Fibroblast of skin of right biceps (primary cell): Measurements from ENCODE around the gene PIRT.
A peak's percentile ranks its signal among the peaks of the same experiment; 100 is the strongest.
"Not testable (repeated sequence)": the region's sequence is repeated elsewhere in the genome, so short reads cannot be mapped to it uniquely, and the experiment has no call there.

ENCODE experiments used
- DNase-seq: peaks from one replicate; pipeline ENCODE4 v3.0.0-alpha.2; 2013

Gene PIRT

DNA sequence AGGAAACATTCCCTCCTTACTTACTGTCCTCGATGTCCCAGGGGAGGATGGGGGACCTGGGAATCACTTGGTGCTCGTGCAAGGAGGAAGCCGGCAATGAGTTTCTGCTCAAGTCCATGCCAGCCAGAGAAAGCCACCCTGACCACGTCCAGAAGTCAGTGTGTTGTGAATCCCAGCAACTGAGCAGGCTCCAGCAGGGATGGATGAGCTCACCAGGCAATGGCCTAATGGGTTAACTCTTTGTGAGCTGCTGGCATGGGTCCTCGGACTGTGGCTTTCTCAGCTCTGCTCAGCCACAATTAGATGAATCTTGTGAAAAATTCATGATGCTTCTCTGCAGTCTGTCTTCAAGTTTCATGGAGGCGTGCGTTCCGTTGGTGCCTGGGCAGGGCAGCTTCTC, at the start of gene PIRT:
TSS of gene PIRT (minus strand) at position 167 of the 400 bp plus-strand sequence. CDS start 12,442 bp downstream, outside the sequence.
- DNase-seq: no peak

DNA sequence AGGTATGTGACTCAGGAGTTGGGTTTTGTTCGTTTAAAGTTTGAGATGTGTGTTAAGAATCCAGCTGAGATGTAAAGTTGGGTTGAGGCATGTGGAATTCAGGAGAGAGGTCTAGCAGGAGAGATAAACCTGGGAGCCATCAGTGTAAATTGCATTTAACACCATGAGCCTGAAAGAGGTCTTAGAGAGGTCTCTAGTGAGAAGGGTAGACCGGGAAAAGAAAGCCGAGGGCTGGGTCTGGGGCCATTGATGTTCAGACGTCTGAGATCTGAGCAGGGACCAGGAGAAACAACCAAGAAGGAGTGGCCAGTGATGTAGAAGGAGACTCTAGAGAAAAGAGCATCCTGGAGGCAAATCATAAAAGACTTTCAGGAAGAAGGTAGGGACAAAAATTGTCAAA, 44.1 kb upstream of the PIRT start:
- no peak for DNase-seq

DNA sequence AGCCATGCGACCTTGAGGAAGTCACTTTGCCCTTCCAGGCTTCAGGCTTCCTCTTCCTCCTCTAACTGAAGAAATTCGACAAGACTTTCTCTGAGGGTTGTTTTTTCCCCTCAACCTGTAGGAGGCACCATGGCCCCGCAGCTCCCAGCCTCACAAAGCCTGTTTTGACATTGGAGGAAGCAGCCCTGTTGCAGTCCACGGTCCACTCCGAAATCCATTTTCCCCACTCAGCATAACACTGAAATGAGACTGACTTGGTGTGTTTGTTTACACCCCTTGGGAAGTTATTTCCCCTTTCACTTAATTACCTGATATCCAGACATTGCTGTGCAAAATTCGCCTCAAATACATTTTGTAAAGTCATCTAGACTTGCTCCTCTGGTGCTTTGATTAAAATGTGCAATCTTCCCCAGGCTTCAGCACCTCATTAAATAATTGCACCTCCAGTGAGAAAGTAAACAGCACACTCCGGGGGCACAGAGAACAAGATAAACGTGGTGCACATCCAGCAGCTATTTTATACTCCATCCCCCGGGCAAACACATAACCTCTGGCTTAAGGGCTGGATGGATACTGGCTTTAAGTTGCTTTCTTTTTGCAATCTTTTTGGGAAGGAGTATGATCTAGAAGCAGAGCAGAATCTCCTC, 41.4 kb upstream of the PIRT start:
- no peak for DNase-seq

DNA sequence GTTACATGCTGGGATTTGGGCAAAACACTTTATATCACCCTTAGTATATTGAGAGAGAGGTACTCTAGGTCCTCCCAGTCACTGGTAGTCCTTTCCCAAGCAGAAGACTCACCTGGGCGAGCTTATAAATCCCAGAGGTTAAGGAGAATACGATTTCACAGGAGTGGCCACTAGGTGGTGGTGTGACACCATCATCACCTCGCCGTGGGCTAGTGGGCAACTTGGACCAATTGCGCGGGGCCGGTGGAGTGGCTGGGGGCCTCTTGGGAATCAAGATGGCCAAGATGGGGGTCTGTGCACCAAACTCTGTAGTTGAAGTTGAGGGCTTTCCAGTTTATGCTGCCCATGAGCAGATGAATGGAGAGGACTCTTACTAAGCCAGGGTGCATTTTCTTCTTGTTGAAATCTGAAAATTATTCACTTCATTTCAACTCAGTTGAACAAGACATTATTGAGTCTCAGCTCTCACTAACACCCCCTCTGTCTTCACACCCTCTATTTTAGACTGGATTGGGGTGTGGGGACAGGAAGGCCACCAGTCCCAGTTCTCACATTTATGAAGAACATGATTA, 38.2 kb upstream of the PIRT start:
- peak; percentile 19 for DNase-seq

DNA sequence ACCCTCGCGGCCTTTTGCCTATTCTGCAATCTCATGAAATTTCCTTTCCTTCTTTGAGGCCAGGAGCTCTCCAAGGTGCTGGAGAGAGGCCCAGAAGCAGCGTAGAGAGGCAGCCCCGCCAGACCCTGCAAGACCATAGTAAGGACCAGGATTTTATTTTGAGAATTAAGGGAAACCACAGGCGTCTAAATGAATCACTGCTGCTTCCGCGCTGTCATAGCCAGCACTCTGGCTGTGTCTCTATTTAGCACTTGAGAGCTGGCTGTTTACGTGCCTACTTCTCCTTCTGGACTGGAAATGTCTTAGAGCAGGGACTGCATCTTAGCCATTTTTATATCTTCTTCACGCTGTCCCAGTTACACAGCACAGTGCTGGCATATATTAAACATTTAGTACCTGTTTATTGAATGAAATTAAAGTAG, 37.6 kb upstream of the PIRT start:
- DNase-seq: peak; percentile 22

DNA sequence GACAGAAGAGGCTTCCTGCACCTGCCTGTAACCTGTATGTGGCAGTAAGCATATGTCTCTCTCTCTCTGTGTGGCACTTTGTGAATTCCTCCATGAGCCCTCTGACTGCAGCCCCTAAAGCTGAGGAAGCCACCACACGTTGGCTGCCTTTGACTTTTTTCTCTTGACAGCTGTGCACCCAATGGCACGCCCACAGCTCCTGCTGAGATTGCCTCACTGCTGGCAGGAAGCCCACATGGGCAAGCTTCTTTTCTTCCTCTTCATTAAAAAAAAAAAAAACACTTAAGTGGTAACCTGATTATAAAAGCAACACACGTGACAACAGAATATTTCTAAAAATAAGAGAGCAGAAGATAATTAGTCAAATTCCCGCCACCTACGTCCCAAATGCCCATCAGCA, 34.0 kb upstream of the PIRT start:
- DNase-seq: no peak

DNA sequence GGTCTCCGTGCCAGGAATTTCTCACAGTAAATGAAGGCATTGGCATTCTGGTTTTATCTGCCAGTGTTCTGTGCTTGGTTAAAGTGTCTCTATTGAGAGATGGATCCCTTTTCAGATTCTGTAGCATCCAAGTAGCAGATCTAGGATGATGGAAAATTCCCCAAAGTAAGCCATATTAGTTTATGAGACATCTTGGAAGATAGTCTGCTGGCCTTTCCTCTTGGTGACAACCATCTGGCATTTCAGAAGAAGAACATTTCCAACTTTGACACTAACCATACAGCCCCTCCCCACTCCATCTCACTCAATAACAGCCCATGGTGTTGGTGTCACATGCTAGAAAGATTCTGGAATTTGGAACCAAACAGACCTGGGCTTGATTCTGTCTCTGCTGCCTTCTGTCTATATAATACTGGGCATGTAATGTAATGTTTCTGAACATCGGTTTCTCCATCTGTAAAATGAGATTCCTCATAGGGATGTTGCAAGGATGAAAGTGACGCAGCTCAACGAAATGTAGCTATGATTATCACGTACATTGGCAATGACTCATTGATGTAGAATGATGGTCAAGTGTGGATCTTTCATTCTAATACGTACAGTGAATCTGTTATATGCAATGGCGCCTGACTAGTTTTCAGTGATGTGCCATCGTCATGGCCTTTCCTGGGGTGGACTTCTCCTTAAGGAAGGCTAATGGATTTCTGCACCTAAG, 32.6 kb upstream of the PIRT start:
- no peak for DNase-seq

DNA sequence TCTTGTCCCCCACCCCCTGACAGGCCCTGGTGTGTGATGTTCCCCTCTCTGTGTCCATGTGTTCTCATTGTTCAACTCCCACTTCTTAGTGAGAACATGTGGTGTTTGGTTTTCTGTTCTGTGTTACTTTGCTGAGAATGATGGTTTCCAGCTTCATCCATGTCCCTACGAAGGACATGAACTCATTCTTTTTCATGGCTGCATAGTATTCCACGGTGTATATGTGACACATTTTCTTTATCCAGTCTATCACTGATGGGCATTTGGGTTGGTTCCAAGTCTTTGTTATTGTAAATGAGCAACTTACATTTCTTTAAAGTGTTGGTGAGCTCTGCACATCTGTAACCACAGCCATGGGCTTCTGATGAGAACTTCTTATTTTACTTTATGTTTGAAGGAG, 30.9 kb upstream of the PIRT start:
- DNase-seq: not testable (repeated sequence)

DNA sequence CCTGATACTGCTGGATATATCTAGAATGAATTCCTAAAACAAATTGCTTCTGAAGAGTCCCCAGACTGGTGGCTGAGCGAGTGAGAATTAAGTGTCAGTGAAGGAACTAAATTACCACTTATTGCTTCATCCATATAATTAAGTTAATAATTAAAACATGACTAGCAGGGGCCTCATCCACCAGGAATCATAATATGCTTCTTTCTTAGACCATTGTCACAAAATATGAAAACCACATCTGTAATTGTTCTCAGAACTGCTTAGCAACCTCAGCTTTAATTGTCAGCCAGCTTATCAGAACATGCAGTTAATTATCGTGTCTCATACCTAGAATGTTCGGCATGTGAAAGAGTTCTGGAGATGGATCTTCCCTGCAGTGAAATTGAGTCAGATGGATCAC, 21.2 kb upstream of the PIRT start:
- DNase-seq: no peak

DNA sequence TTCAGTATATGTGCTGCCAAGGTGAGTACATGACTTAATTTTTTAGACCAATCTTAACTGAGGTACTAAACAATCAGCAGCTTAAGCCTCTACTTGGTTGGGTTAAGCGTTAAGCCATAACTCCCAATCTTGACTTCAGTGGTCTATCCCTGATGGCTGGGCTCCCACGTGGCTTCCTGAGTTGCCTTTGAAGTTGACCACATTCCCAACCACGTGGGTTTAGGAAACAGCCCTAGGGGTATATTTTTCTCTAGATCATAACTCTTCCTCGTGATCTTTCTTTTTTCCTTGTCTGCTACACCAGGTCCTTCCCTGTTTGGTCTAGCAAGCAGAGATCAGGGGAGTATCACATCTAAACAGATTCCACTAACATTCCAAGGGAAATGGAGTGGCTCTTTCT, 20.1 kb upstream of the PIRT start:
- DNase-seq: no peak

DNA sequence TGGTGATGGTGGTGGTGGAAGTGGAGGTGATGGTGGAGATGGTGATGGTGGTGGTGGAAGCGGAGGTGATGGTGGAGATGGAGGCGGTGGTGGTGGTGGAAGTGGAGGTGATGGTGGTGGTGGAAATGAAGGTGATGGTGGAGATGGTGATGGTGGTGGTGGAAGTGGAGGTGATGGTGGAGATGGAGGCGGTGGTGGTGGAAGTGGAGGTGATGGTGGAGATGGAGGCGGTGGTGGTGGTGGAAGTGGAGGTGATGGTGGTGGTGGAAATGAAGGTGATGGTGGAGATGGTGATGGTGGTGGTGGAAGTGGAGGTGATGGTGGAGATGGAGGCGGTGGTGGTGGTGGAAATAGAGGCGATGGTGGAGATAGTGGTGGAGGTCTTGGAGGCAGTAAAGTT, 8.7 kb upstream of the PIRT start:
- not testable (repeated sequence) for DNase-seq

DNA sequence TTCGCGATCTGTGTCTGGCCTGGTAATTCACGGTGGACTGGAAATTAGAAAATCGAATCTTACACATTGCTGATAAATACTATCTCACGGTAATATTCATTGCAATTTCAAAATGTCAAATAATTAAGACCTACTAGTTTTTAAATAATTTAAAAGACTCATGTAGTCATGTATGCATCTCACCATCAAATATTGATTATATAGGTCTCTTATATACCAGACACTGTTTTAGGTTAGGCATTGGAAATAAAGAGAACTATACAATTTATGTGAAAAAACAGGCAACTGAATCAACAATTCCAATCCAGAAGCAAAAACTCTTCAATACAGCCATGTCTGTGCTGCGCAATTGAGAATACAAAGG, 7.5 kb upstream of the PIRT start:
- no peak for DNase-seq

DNA sequence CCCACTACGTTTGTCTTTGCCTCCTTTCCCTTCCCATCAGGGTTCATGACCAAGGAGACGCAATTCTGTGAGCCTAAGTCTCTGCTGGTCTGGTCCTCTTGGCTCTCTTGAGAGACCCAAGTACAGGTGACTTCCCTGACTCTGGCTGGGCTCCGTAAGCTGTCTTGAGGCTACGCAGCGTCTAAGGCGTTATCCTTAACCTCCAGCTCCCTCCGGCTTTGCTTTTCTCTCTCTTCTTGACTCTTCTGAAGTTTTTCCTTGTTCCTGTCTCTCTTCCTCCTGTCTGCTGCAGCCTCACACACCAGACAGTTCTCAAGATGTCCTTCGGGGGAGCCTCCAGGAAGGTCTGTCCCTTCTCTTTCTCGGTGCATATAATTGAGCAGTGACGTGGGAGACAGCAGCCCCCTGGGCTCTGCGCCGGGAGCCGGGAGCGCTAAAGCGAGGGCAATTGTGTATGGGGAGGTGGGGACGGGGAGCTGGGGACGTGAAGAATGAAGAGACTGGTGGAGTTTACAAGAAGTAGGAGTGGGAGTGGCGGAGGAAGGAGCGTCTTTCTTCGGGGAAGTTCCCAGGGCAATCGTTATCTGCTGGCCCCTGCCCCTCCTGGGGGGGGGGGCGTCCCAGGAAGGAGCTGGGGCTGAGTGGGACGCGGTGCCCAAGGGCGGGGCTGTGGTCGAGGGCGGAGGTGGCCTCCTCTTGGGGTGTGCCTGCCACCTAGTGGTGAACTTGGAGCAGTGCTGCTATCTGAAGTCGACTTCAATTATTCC, 6.9 kb upstream of the PIRT start:
- DNase-seq: peak; percentile 56

DNA sequence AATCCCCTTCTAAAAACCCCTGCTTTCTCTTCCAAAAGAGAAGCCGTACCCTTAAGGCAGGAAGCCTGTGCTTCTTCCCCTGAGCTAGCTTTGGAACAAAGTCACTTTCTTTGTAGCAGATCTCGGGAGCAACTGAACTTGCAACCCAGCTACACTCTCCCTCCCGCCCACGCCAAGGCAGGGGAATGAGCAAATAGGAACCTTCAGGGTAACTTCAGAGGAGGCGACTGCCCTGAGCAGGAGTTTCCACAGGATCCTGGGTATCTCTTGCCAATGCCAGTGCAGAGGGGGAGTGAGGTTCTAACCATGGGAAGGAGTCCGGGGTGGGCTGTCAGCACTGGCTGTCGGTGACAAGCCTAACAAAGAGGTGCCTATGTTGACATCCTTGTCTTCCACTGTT, 5.9 kb upstream of the PIRT start:
- DNase-seq: no peak

DNA sequence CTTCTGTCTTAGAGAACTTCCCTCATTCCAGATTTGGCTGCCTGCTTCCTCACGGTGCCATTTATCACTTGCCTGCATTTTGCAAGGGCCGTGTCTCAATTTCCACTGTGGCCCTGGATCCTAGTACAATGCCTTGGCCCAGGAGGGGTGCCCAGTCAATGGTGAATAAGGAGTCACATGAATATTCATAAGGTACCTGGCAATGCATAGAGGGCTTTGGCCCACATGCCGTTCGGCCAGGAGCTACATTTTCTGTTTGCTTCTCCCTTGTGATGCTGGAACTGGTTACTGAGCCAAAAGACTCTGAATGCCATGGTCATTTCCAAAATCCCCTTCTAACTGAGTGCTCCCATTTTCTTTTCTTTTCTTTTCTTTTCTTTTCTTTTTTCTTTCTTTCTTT, 4.8 kb upstream of the PIRT start:
- DNase-seq: no peak

DNA sequence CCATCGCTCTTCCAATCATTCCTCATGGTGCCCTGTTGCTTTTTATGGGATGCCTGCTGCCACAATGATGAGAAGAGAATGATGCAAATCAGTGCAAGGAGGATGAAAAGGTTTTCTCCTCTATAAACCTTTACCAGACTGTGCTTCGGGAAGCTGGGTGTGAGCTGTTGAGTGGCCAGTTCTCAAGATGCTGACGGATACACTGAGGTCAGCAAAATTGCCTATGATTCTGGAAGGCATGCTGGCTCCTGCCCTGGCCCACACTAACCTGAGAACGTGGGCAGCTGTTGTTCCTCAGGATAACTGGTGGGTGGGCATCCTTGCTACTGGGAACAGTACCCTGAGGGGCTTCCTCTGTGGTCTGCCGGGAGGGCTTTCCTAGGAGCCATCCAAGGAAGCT, 795 bp upstream of the PIRT start:
- no peak for DNase-seq

DNA sequence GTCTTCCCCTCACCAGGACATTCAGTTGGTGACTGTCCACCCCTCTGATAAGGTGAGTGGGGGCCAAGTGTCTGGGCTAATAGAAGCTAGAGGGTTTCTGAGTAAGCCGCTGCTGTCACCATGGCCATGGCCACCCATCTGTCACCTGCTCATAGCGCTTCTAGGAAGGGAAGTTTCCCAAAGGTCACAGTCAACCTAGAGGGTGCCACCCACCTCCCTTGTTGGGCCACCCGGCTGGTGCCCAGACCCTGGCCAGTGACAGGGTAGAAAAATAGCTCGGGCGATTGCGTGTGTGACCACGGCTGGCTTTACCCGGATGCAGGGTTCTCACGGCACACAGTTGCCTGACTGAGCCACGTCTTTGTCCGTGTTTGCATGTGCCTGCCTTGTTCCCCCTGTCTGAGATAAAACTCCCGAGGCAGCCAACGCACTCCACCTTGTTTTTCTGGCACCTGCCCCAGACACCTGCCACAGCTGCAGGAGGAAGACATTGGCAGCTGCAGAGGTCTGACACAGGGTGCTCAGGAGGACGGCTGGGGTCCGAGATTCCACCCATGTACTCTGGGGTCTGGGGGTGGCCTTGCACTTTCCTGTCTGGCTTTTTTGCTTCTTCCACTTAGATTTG, 809 bp downstream of the PIRT start:
- DNase-seq: no peak

DNA sequence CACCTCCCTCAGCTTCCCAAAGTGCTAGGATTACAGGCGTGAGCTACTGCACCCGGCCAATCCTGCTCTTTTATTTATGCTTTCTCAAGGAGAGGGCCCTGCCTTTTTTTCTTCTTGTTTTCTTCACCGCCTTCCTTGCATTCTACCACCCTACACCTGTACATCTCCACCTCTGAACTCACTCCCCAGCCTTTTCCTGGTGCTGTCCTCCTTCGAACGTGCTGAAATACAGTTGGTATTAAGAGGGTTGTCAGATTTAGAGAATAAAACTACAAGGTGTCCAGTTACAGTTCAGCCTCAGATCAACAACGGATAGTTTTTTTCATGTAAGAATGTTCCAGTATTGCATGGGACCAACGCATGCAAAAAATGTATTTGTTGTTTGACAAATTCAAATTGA, 1.7 kb downstream of the PIRT start:
- DNase-seq: no peak

DNA sequence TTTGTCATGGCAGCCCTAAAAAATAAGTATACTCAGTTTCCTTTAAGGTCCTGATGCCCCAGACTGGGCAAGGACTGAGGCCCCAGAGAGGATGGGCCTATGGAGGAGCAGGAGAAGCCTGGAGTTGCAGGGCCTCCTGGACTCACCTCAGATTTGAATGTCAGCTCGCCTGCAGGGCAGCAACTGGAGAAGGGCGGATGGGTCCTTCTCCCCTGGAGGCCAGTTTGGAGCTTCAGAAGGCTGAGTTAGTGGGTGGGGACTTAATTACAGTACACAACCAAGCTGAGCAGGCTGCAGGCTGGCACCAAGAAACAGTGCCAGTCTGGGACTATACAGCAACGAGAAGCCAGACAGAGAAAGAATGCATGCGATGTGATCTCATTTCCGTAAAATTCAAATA, 6.2 kb downstream of the PIRT start:
- no peak for DNase-seq

DNA sequence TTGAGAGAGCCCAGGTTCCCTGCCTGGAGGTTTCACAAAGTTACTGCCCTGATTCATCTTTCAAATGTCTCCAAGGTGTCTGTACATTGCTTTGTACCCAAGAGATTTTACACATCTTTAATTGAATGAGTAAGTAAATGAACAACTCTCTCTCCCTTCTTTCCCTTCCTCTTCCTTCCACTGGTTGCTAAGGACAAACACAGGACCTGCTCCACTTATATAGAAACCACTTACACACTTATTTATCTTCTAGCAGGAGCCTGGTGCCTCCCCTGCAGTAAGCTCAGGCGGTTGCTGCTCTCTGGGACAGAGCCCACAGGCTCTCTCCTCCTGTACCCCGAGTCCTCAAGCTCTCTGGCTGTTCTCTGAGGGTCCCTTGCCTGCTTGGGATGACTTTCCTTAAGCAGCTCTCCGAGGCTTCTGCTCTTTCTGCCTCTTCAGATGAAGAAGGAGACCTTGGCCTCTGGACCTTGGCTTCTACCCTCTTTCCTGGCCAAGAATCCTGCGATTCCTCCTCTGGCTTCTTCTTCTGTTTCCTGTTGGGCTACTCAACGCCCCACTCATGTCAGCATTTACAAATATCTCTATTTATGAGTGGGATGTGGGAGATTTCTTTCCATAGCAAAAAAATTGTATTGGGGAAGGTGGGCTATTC, 9.9 kb downstream of the PIRT start:
- DNase-seq: no peak

DNA sequence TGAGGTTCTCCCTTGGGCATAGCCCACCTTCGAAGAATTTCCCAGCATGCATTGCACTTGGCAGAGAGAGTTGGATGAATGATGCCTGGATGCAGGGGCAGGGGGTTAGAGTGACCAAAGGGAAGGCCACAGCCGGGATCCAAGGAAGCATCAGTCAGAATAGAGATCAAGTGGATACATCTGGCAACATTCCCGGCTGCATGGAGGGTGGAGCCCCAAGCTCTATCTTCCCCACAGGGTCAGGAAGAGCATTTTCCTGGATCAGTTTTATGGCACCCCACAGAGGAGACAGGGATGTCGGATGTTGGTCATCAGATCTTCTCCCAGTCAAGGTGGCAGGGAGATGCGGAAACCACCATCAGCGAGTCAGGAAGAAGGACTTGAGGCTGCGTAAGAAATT, 13.0 kb downstream of the PIRT start:
- DNase-seq: no peak

DNA sequence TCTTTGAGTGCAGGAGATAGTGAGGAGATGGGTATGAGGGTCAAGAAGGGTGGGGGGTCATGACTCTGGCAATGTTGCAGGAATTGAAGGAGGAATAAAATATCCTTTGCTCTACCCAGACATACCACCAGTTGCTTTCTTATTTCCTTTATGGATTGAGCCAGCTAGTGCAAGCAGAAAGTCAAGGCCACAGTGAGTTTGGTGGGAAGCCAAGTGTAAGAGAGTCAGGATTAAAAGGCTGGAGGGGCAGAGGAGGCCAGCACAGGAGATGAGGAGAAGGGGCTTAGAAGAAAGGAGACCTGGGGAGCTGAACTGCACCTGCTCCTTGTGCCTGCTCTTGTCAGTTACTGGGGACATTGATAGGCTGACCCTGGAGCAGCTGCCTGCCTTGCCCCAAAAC, 16.1 kb downstream of the PIRT start:
- no peak for DNase-seq

DNA sequence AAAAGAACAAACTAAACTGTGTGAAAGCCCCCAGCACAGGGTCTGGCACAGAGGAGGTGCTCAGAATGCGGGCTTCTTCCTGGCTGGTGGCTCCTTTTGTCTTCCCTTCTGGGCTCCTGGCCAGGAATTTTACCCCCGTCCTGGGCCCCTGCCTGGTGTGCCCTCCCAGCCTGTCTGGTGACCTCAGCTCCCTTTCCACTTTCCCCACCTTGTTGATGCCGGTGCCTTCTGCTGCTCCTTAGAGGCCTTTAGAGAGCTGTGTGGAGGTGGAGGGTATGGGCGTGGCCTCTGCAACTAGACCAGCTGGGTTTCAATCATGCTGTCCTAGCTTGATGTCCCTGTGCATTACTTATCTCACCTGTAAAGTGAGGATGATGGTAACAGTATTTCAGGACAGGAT, 16.8 kb downstream of the PIRT start:
- DNase-seq: no peak
